ENCODE measurements around the gene DBF4. TPM values are rescaled to one million over a fixed set of nuclear protein-coding genes. Genes with fewer than 3 reads are reported as not detected.
"Not testable (repeated sequence)": the region's sequence is repeated elsewhere in the genome, so short reads cannot be mapped to it uniquely, and the experiment has no call there.

Gene DBF4, protein sequence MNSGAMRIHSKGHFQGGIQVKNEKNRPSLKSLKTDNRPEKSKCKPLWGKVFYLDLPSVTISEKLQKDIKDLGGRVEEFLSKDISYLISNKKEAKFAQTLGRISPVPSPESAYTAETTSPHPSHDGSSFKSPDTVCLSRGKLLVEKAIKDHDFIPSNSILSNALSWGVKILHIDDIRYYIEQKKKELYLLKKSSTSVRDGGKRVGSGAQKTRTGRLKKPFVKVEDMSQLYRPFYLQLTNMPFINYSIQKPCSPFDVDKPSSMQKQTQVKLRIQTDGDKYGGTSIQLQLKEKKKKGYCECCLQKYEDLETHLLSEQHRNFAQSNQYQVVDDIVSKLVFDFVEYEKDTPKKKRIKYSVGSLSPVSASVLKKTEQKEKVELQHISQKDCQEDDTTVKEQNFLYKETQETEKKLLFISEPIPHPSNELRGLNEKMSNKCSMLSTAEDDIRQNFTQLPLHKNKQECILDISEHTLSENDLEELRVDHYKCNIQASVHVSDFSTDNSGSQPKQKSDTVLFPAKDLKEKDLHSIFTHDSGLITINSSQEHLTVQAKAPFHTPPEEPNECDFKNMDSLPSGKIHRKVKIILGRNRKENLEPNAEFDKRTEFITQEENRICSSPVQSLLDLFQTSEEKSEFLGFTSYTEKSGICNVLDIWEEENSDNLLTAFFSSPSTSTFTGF
- 50.3 and 89.3 TPM in 2 replicates for total RNA-seq (2014; rRNA removed; shearing (Covaris generic))

DNA sequence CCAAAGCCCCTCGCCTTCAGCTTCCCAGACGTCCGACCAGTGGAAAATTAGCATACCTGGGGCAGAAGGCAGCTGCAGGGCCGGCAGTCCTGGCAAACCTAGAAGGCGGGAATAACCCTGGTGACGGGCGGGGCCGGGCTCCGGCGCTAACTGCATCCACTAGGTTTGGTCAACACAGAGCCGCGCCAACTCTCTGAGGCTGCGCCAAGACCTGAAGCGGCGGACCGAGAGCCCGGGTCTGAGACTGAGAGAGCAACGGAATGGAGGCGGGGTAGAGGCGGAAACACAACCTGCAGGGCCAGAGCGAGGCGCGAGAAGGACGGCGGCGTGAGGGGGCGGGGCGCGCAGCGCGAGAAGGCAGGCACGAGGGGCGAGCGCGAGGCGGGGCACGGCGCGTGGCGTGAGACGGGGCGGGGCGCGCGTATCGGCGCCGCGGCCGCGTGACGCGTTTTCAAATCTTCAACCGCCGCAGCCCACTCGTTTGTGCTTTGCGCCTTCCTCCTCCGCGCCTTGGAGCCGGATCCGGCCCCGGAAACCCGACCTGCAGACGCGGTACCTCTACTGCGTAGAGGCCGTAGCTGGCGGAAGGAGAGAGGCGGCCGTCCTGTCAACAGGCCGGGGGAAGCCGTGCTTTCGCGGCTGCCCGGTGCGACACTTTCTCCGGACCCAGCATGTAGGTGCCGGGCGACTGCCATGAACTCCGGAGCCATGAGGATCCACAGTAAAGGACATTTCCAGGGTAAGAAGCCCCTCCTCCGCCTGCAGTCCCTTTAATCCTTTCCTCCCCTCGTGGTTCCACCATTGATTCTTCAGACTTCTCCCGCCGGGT lies at the start of gene DBF4, which contains the start of gene SLC25A40:
TSS of gene DBF4 (plus strand) at position 454 of the 829 bp plus-strand sequence. CDS start at position 694, 240 bp downstream.
TSS of gene SLC25A40 (minus strand) at position 321 of the 829 bp plus-strand sequence. CDS start 17,633 bp downstream, outside the sequence.
- DNase-seq (ENCODE audit: low spot score) = peak; percentile 92

DNA sequence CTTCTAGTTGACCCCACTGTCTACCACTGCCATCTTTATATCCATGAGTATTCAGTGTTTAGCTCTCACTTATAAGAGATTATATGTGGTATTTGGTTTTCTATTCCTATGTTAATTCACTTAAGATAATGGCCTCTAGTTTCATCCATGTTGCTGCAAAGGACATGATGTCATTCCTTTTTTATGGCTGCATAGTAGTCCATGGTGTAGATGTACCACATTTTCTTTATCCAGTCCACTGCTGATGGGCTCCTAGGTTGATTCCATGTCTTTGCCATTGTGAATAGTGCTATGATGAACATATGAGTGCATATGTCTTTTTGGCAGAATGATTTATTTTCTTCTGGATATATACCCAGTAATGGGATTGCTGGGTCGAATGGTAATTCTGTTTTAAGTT lies 47.9 kb upstream of the DBF4 start:
- not testable (repeated sequence) for DNase-seq (ENCODE audit: low spot score)

DNA sequence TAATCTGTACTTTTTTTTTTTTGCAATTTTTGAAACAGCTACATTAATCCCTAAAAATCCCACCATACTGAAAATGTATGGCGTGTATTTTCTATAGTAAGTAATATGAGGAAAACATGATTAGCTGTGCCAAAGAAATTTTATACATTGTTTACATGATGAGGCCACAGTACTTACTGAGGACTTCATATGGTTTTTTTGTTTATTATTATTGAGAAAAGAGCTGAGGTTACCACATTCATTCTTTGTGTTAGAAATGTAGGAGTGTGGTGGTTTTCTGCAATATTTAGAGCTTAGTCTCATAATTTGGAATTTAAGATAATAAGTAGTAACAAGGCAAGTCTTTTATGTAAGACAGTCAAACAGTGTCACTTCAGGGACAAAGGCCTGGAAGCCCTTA lies 45.2 kb upstream of the DBF4 start:
- DNase-seq (ENCODE audit: low spot score) = no peak

DNA sequence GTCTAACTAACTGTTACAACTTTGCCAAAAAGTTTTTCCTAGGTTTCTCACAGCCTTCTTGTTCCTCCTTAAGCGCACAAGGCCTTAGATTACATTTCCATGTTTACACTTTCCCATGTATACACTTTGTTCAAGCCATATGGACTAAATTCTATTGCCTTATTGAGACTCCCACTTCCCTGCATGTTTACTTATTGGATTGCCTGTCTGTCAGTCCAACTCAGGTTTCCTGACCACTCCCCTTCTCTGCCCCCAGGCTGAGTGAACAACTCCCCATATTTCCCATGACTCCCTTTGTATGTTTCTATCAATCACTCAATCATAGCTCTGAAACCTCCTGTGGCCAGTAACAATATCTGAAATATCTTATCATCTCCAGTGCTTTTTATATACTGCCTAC lies 43.2 kb upstream of the DBF4 start:
- no peak for DNase-seq (ENCODE audit: low spot score)

DNA sequence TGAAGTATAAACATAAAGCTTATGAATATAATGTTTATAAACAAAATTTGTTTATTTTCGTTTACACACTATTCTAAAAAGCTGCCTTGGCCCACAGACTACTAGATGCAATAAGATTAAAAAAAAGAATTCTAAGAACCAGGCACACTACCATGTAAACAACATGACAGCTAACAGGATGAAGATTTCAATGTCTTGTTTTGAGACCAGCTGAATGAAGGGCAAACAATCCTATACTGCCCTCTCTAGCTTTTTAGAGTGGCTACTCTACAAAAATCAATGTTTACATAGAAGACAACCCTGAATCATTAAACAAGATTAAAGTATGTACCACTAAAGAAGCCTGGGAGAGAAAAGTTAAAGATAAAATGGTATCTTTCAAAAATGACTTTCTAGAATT lies 38.7 kb upstream of the DBF4 start:
- DNase-seq (ENCODE audit: low spot score) = no peak

DNA sequence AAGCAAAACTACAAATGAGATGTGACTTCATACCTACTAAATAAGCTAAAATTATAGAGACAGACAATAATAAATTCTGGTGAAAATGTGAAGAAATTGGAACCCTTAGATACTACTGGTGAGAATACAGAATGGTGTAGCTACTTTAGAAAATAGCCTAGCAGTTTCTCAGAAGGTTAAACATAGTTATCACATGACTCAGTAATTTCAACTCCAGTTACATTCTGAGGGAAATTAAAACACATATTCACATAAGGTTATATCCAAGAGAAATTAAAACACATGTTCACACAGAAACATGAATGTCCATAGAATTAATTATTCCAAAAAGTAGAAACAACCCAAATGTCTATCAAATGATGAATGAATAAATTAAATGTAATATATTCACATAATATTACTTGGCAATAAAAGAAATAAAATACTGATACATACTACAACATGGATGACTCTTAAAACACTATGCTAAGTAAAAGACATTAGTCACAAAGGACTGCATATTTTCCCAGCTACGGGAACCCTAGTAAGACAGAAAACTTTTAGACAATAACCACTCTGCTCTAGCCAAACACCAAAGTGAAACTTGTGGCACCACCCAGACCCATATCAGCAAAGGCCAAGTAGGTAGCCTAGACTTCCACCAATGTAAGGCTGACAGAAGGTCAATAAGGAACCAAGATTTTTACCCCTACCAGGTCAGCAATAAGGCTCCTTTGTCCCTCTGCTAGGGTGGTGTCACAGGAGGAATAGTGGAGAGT lies 25.3 kb upstream of the DBF4 start:
- DNase-seq (ENCODE audit: low spot score) = no peak

DNA sequence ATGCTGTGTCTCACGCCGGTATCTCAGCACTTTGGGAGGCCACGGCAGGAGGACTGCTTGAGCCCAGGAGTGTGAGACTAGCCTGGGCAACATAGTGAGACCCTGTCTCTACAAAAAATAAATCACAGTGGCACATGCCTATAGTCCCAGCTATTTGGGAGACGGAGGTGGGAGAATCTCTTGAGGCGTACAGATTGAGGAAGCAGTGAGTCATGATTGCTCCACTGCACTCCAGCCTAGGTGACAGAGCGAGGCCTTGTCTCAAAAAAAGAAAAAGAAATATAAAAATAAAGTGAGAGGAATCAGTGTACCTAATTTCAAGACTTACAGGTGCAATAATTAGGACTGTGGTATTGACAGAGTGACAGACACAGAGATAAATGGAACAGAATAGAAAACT lies 24.0 kb upstream of the DBF4 start:
- DNase-seq (ENCODE audit: low spot score) = no peak

DNA sequence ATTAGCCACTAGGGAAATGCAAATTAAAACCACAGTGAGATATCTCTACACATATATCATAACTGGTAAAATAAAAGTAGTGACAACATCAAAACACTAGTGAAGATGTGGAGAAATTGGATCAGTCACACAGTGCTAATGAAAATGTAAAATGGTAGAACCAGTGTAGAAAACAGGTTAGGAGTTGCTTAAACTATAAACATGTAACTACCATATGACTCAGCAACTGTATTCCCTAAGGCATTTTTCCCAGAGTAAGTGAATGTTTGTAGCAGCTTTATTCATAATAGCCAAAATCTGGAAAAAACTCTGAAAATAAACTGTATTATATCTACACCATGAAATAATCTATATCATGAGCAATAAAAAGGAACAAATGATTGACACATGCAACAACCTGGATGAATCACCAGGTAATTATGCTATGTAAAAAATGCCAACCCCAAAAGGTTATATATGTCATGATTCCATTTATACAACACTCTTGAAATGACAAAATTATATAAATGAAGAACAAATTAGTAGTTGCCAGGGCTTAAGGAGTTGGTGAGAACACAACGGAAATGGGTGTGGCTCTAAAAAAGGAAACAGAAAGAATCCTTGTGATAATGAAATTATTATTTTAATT lies 22.9 kb upstream of the DBF4 start:
- peak; percentile 21 for DNase-seq (ENCODE audit: low spot score)

DNA sequence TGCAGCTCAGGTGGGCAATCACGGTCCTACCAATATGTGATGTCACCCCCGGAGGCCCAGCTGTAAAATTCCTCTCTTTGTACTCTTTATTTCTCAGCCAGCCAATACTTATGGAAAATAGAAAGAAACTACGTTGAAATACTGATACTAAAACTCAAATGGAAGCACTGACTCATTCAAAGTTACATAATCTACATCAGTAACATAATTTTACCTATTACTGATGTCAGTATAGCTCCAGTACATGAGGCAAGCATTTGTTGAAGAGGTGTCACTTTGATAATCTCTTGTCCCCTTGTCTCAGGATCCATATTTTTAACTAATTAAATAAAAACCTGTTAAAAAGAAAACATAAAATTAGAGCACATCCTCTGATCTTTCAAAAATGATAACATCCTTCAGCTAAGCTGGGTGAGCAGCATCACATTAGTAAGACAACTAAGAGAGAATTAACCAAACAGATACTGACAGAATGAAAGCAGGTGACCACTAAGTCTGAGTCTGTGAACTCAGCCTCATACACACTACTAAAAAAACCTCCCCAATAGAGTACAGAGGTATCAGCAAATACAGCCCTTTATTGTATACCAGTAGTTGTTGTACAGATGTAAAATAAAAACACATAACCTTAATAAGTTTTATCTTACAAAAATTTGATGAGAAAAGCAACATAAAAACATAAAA lies 17.7 kb upstream of the DBF4 start:
- DNase-seq (ENCODE audit: low spot score) = no peak

DNA sequence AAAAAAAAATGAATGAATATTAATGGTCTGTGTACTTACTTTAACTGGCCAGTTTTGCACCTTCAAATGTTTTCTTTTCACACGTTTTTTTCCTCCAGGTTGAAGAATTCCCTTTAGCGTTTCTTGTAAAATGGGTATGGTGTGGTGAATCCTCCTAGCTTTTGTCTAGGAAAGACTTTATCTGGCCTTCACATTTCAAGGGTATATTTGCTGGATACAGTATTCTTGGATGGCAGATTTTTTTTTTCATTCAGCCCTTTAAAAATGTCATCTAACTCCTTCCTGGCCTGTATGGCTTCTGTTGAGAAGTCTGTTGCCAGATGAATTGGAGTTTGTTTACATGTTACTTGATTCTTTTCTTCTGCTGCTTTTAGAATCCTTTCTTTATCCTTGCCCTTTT lies 10.2 kb upstream of the DBF4 start:
- DNase-seq (ENCODE audit: low spot score) = no peak

DNA sequence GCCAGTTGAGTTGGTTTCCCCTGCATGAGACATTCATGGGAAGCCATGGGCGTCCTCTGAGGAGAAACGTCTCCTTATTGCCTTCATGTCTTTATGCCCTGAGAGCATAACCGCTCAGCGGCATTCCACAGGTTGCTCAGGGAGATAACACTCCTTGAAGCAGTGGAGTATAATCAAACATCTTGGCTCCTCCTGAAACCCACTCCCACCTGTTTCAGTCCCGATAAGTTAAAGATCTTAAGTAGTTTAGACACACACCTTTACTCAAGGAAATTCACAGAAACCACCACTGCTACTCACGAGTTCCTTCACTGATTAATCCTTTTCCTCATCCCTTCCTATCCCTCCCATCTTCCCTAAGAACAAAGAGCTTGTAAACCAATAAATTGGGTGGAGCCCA lies 9.8 kb upstream of the DBF4 start:
- not testable (repeated sequence) for DNase-seq (ENCODE audit: low spot score)

DNA sequence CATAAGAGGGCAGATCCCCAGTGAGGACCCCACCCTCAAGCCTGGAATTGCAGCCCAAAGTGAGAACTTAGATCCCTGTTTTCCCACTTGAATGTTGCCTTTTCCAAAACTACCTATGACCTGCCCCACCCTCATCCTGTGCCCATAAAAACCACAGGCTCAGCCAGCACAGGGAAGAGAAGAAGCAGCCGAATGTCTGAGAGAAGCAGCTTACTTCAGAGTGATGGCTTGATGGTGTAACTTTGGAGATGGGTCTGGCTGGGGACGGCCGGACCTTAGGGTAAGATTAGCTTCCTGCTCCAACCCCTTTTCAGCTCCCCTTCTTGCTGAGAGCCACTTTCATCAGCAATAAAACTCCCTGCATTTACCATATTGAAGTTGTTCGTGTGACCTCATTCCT lies 5.8 kb upstream of the DBF4 start:
- DNase-seq (ENCODE audit: low spot score) = no peak

DNA sequence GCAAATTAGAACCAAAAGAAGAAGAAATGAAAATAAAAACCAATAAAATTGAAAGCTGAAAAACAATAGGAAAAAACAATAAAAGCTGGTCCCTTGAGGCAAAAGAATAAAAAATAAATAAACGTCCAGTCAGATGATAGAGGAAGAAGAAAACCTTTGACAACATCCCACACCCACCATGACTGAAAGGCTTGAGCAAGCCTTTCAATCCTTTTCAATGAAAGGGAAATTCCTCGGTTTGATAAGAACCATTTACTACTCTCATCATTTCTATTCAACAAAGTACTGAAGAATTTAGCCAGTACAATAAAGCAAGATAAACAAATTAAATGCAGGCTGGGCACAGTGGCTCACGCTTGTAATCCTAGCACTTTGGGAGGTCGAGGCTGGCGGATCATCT lies 3.9 kb upstream of the DBF4 start:
- DNase-seq (ENCODE audit: low spot score) = no peak

DNA sequence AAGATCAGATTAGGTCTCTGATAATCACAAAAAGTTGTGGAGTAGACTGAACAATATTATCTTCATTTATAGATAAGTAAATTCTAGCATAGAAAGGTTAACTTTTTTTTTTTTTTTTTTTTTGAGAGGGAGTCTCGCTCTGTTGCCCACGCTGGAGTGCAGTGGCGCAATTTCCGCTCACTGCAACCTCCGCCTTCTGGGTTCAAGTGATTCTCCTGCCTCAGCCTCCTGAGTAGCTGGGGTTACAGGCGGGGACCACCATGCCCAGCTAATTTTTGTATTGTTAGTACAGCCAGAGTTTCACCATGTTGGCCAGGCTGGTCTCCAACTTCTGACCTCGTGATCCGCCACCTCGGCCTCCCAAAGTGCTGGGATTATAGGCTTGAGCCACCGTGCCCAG lies 3.0 kb upstream of the DBF4 start:
- DNase-seq (ENCODE audit: low spot score) = not testable (repeated sequence)

DNA sequence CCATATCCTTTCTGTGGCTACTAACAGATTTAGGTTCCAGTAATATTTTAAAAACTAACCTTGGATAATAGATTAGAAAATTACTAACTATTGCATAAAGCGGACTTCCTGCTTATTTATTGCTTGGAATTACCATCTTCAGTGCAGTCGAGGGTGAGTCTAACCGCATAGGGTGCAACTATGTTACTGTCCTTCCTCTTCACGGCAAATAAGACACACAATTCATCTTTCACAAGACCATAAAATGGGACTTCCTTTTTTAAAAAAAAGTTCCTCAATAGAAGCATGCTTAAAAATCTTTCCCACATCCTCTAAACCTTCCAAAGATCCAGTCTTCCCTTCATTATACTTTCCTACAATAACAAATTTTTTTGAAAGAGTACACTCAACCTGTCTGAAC lies 2.2 kb upstream of the DBF4 start:
- DNase-seq (ENCODE audit: low spot score) = no peak

DNA sequence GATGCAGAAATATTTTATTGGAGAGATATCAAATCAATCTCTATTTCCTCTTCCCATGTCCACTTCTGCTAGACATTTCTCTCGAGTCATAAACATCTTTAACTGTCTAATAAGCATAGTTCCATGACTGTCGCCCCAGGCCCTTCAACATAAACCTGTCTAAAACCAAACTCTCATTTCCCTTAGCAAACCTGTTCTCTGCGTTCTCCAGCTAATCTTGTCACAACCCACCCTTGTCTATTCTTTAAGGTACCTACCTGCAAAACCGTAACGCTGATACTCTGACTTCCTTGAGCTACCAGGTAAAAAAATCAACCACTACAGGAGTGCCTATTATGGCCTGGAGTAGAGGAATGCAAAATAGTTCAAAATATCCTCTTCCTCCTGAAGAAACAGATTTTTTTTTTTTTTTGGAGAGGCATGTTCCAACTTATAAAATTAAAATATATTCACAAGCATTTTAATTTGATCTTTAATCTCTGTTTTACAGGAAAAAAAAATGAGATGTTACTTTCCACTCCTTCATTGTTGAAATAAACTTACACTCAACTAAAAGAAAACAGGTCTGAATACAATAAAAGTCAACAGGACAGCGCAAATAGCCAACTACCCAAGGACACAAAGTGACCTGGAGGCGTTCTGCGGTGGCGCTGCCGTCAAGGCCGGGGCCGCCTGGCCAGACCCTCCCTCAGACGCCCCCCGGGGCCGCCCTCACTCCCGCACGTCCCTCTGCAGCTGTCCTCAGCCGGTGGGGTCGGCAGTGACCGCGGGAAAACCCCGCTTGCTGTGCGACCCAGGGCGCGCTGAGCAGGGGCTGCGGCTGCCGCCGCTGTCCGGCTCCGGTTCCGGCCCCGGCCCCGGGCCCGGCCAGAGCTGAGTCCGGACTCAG lies 898 bp upstream of the DBF4 start:
- DNase-seq (ENCODE audit: low spot score) = no peak

DNA sequence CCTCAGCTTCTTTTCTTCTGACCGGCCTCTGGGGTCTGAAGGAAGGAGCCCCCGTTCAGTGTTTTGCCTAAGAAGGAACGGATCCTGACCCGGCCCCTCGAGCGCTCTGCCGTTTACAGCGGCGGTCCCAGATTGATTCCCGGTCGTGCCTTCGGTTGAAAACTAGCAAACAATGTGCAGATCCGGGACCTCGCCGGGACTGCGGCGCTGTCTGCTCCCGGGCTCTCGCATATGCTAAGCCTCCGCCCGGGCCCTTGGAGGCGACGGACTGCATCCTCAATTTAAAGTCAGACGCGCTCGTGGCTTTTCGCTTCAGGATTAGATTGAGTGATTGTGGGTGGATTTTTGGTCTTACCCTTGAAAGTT lies 559 bp downstream of the DBF4 start:
- DNase-seq (ENCODE audit: low spot score) = peak; percentile 39

DNA sequence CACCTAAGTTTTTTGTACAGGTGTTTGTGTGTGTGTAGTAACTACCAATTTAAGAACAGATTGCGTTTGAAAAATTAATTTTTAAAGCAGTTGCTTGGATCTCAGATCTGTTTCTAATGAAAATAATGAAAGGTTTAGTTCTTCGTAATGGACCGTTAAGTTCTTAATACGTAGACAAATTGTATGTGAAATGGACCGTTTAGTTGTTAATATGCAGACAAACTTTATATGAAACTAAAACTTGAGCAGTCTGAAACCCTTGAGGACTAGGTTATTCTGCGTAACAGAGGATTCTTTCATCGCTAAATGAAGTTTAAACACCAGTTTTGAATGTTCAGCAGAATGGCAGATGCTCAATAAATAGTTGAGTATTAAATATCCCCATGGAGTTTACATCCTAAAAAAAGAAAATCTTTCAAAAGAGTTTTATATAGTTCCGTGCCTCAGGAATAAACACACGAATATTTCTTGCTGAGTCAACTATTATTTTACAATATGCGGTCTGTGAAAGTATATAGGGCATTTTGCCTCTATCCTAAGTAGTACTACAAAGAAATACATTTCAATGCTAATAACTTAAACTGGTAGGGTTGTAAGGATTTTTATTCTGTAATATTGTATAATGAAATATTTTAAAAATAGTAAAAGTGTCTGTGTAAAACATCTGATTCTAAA lies 1.2 kb downstream of the DBF4 start:
- DNase-seq (ENCODE audit: low spot score) = peak; percentile 1

DNA sequence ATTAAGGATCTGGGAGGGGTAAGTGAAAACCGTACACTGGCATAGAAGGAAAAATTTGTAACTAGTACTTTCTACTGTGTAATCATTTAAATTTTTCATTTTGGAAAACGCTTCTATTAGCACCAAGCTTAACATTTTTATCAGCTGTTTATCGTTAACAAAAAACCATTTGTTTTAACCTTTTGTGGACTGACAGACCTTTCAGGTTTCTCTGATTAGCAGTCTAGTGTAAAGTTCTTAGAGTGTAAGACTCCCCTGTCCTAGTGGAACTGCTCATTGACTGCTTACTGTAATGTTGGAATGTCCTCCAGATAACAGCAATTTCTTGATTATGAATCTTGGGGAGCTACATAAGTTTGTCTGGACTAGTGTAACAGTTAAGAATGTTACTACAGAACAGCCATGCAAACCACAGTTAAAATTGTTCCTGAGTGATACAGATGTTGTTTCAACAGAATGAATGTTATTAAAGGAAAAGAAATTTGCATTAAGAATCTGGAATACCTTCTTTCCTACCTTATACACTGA lies 2.0 kb downstream of the DBF4 start:
- DNase-seq (ENCODE audit: low spot score) = peak; percentile 4
